ENCODE measurements around the gene ATP9B. TPM values are rescaled to one million over a fixed set of nuclear protein-coding genes. Genes with fewer than 3 reads are reported as not detected.

The ATP9B gene
- total RNA-seq, 2 donors from 2014 or later = 22.5 to 72.9 TPM

- Histone ChIP-seq H3K4me1 (ENCODE audit: control insufficient read depth in 1 of 2, low read depth in 2 of 2) (no peaks in the 10 kb centered on the region), H3K27me3 (replicated peaks; ENCODE audit: insufficient read depth) (no peaks in the 10 kb centered on the region), H3K4me3 (no peak overlapping the region), H3K36me3 (peaks cover 12% of the 10 kb centered on the region), H3K27ac (no peak overlapping the region), H3K9me3 (no peaks in the 10 kb centered on the region)
- no peak for ATAC-seq (ENCODE audit: insufficient number of reproducible peaks, low FRiP score, low read depth)
- no peak for DNase-seq (ENCODE audit: low spot score)
- no peak for TF ChIP-seq CTCF (IDR thresholded peaks at IDR 0.05)
Measured at GRCh38 chr18:79355433-79356335, 286.5 kb downstream of the ATP9B start.

- Histone ChIP-seq H3K4me3 (no peak overlapping the region), H3K4me1 (ENCODE audit: control insufficient read depth in 1 of 2, low read depth in 2 of 2) (no peaks in the 10 kb centered on the region), H3K27me3 (replicated peaks; ENCODE audit: insufficient read depth) (no peaks in the 10 kb centered on the region), H3K9me3 (no peaks in the 10 kb centered on the region), H3K27ac (no peak overlapping the region), H3K36me3 (peaks cover 13% of the 10 kb centered on the region)
- DNase-seq (ENCODE audit: low spot score) (no peak), ATAC-seq (ENCODE audit: insufficient number of reproducible peaks, low FRiP score, low read depth) (no peak)
- no peak for TF ChIP-seq CTCF (IDR thresholded peaks at IDR 0.05)
Measured at GRCh38 chr18:79356435-79356834, 287.2 kb downstream of the ATP9B start.

- no peak for TF ChIP-seq CTCF (IDR thresholded peaks at IDR 0.05)
- H3K27me3 ChIP-seq (replicated peaks; ENCODE audit: insufficient read depth) = no peaks in the 10 kb centered on the region
- H3K4me3 ChIP-seq = no peak overlapping the region
- H3K9me3 ChIP-seq = no peaks in the 10 kb centered on the region
- ATAC-seq (ENCODE audit: insufficient number of reproducible peaks, low FRiP score, low read depth) (no peak), DNase-seq (ENCODE audit: low spot score) (no peak)
- peaks cover 30% of the 10 kb centered on the region for H3K36me3 ChIP-seq
- no peaks in the 10 kb centered on the region for H3K4me1 ChIP-seq (ENCODE audit: control insufficient read depth in 1 of 2, low read depth in 2 of 2)
- no peak overlapping the region for H3K27ac ChIP-seq
Measured at GRCh38 chr18:79360933-79361332, 291.7 kb downstream of the ATP9B start.

GRCh38 chr18:79361766-79362522 lies 292.8 kb downstream of the ATP9B start:
- H3K36me3 ChIP-seq = peaks cover 34% of the 10 kb centered on the region
- ATAC-seq (ENCODE audit: insufficient number of reproducible peaks, low FRiP score, low read depth) (no peak), DNase-seq (ENCODE audit: low spot score) (no peak)
- no peaks in the 10 kb centered on the region for H3K4me1 ChIP-seq (ENCODE audit: control insufficient read depth in 1 of 2, low read depth in 2 of 2)
- no peak overlapping the region for H3K4me3 ChIP-seq
- H3K27ac ChIP-seq = no peak overlapping the region
- TF ChIP-seq CTCF (IDR thresholded peaks at IDR 0.05) = no peak
- no peaks in the 10 kb centered on the region for H3K27me3 ChIP-seq (replicated peaks; ENCODE audit: insufficient read depth)
- no peaks in the 10 kb centered on the region for H3K9me3 ChIP-seq

- ATAC-seq (ENCODE audit: insufficient number of reproducible peaks, low FRiP score, low read depth) = no peak
- H3K27ac ChIP-seq = no peak overlapping the region
- no peak for DNase-seq (ENCODE audit: low spot score)
Measured at GRCh38 chr18:79365701-79366100, 296.5 kb downstream of the ATP9B start.

More at GRCh38 chr18:79365701-79366100, 296.5 kb downstream of the ATP9B start:
- Histone ChIP-seq H3K4me3 (no peak overlapping the region), H3K36me3 (peaks cover 26% of the 10 kb centered on the region), H3K27me3 (replicated peaks; ENCODE audit: insufficient read depth) (no peaks in the 10 kb centered on the region), H3K9me3 (no peaks in the 10 kb centered on the region), H3K4me1 (ENCODE audit: control insufficient read depth in 1 of 2, low read depth in 2 of 2) (no peaks in the 10 kb centered on the region)
- no peak for TF ChIP-seq CTCF (IDR thresholded peaks at IDR 0.05)

Data from thoracic aorta (tissue), 2 donors.